DMS114 treated with DMSO at 0.1 percent for 48 hours (cell line): Measurements from ENCODE around the gene RAI14.

ENCODE experiments used
- DNase-seq: peaks from one replicate; lab custom pipeline; 2025; ENCODE audit not compliant: unreplicated experiment; lab: John Stamatoyannopoulos, UW

RAI14 gene

DNA sequence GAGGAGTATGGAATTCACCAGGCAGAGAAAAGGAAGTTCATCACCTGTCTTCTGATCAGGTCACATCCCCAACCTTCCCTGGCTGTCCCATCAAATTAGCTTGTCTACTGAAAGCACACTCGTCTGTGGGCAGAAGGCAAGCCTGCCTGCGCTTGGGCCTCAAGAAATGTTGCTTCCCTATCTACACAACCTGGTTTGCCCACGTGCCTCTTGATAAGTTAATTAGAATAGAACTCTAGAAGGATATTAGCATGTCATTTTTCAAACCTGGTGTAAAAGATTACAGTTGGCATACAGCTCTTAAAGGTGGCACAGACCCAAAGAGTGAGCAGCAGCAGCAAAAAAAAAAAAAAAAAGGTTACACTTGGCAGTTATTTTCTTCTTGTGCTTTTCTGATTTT is 188.0 kb downstream of the RAI14 start:
- DNase-seq = no peak

DNA sequence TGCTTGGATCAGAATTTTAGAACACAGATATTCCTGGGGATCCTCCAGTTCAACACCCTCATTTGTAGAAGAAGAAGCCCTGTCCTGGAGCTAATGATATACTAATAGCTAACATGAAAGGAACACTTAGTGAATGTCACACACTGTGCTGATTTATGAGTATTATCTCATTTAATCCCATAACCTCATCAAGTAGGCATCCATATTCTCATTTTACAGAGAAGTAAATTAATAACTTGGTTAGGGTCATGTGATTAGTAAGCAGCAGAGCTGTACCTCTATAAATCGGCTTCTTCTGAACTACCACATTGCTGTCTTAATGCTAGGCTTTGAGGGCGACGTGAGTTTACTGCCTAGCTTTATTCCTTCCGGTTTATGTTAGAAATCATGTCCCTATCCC is 188.9 kb downstream of the RAI14 start:
- DNase-seq = no peak

DNA sequence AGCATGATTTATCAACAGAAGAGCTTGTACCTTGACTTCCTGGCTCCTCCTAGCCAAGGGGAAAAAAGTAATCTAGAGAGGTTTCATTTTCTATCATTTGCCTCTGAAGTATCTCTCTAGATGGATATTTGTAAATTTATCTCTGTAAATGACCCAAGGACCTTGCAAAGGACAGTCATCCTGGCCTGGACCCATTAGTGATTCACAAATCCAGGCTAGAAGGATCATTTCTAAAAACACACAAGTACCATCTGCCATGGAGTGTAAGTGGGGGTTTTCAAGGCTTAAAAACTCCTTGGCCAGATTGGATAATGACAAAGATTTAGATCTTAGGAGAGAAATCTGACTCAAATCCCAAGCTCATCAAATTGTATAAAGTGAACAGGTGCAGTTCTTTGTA is 190.9 kb downstream of the RAI14 start:
- no peak for DNase-seq

DNA sequence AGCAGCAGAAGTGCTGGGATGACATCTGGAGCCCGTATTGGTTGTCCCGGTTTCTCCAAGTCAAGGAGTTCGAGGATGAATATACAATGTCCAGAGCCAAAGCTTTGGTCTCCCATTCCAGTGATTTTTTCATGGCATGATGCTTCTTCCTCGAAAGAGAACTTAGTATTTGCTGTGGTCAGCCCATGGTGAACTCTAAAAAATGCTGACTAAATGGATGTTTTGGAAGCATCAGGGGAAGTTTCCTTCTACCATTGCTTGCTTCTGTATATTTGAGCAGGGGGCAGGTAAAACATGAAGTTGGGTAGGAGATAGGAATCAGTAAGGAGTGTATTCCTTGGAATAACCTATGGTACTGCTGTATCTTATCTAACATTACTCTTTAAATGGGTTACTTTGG is 191.4 kb downstream of the RAI14 start:
- DNase-seq = no peak

DNA sequence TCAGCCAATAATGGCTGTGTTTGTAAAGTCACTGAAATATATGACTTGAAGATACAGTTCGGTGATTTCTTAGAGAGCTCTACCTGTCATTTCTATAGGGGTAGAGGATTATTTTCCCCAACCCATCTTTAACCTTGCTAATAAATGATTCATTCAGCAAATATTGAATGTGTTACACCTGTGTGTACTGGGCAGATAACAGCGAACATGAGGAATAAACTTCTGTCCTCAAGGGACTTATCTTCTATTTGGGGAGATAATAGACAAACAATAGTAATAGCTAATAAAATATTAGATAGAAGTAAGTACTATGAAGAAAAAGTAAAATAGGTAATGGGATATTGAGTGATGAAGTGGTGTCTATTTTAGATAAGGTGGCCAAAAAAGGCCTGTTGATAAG is 192.1 kb downstream of the RAI14 start:
- no peak for DNase-seq

DNA sequence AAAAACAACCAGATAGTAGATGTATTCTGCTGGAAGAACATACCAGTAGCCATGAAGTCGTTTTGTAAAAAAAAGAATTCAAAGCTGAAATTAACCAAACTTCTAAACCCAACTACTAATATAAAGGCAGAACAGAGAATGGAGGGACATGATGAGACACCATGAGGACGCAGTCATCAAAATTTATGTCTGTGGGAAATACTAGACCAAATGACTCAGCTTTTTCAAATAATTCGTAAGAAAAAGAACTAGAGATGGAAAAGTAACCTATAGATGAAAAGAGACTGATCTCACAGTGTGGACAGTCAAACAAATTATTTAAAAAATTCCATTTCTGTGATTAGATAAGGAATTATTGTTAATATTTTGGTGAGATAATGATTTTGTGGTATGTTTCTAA is 193.1 kb downstream of the RAI14 start:
- no peak for DNase-seq

DNA sequence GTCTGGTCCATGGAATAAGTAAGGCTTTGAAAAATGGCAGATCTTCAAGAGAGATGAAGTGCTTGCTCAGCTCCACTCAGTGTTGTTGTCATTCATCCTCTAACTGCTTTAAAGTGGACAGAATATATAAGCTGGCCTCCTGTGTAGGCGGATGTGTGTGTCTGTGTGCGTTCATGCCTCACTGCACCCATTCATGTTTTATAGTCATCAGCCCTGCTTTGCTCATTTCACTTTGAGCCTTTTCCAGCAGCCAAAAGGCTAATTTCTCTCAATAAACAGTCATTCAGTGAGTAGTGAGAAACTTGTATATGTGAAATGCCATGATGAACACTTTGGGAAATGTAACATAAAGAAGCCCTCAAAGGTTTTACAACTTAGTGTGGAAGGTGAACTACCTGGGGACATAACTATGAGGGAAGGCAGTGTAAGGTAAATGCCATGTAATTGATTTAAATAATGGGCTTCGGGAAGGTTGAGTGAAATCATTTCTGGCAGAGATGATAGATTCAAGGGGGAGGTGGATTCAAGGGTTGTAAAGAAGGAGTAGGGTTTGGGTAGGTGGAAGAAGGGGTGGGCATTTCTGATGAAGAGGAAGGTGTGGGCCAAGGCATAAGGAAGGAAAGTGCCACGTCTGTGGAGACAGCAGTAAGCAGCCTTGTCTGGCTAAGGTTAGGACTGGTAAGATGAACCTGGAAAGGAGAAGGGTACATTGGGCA is 198.5 kb downstream of the RAI14 start:
- no peak for DNase-seq

DNA sequence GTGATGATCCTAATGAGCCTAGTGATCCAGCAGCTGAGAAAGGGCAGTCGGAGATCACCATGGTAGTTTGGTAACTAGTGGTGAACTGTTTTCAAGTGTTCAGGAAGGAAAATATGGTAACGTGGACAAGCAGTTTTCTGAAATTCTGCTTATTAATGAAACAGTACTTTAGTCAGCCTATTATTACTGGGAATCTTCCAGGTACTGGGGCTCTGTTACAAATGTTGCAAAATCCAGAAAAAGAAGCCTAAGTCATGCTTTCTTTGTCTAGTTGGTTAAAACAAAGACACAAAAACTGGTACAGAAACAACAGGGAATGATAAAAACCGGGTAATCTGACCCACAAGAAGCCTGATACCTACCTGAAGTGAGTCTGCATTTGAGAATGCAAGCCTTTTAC is 201.0 kb downstream of the RAI14 start:
- no peak for DNase-seq

DNA sequence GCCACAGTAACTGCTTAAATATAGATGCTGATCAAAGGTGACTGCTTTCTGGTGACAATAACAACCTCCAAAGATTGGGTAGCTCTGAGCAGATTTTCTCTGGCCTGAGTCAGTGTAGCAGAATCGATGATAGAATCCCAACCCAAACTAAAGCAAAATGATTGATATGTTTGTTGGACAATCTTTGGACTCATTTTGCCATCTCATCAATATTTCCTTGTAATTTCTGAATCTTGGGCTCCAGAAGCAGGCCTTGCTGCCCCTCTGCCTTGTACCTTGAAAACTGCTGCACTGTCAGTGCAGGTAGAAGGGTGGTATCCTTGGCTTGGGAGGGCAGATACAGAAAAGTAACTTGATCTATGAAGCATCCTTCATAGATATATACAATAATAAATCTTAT is 201.8 kb downstream of the RAI14 start:
- no peak for DNase-seq

DNA sequence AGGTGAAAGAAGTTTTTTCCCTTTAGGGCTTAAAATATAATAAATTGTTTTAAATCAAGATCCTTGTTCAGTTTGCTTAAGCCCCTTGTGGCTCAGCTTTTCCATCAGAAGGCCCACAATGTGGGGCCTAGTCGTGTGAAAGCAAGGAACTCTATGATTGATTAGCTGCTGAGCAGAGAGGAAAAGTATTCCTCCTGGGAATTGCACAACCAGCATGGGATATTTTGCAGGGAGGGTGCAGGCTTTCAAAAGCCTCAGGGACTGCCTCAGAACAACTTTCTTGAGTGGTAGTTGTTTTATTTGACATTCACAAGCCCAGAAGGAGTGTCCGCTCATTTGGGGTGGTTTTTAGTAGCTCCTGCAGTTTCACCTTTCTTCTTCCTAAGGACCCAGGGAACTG is 202.7 kb downstream of the RAI14 start:
- no peak for DNase-seq

DNA sequence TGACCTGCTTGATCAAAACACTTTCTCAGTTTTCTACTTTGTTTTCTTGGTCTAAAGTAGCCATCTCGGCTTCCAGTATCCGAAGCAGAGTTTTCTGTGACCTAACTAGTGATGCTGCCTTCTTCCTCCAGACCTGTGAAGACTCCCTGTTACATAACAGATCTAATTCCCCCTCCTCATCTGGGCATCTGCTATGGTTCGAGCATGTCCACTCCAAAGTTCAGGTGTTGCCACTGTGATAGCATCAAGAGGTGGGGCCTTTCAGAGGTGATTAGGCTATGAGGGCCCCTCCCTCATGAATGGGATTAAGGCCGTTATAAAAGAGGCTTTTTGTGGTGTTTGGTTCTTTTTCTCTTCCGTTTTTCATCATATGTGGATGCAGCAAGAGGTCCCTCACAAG is 203.1 kb downstream of the RAI14 start:
- DNase-seq = no peak

DNA sequence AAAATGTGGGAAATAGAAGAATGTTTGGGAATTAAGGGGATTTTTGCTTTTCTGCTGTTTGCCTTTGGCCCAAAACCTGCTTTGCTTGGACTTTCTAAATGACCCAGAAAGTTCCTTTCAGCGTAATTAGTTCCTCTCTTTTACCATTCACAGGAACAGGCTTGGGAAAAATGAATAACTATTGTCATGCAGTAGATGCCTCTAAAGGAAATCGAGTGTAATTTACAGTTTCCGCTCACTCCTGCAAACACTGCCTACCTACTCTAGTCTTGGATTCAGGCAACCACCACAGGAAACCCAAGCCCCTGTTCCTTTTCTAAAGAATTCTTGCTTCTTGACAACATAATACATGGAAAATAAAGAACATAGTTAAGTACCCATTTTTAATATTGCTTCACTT is 207.8 kb downstream of the RAI14 start:
- no peak for DNase-seq

DNA sequence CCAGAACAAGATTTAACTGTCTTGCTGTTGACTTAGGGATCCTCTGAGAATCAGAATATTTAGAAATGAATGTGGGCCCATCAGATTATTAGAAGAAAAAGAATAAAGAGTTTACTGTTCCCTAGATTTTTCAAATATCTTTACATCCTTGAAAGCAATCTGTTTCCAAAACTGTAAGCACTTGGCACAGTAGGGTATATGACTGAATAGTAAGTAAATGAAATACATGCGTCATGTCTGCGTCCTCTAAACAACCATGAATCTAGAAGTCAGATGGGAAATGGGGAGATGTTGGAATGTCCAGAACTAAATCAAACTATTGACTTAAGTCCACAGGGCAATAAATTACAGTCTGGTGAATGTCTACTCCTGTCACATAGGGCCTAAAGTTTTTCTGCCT is 209.0 kb downstream of the RAI14 start:
- DNase-seq = no peak

DNA sequence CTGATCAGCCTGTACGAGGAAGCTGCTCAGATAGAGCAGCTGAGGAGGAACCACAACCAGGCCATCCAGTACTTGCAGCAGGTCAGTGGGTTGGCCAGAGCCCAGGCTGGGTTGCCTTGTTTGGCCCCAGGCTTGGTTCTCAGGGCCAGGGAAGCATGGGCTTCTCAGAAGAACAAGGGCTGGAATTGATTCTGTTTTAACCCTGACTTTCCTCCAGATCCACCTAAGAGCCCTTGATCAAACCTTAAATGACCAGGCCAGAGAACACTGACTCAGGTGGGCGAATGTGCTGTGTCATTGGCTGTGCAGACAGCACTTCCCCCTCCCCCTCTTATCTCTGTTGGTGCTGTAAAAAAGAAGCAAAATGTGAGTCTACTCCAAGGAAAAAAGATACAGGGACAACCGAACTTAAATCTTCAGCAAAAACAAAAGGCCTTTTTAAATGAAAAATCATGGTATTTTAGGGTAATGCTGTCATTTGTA is 210.9 kb downstream of the RAI14 start:
- DNase-seq = no peak

DNA sequence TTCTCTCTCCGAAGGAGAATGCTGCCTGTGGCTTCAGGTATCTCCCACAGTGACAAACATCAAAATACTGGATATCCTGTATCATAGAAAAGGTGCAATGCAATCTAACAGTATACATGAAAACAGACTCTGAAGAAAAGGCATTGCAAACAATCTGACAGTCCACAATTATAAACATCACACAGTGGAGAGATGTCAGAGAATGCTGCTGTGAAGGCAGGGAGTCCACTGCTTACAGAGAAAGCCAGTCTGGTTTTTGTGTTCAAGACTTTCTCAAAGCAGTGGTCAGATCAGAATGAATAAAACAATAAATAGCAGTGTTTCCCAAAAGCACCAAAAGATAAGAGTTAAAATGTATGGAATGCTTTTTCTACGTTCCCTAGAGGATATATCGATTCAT is 211.5 kb downstream of the RAI14 start:
- DNase-seq = no peak

DNA sequence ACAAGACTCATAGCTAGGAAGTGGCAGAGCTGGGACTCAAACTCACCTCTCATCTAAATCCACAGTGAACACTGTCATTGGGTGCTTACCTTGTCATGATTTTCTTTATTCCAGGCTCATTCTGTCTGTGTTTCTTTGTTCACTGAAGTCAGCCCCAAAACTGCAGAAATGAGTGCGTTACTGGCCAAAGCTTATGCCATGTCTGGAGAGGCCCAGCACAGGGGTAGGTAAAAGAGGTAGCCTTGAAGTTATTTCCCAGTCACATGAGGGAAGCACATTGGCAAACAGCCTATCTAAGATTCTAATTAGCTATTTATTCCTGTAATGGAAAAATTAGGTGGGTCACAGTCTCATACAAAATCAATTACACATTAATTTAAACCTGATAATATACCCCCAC is 212.7 kb downstream of the RAI14 start:
- no peak for DNase-seq

DNA sequence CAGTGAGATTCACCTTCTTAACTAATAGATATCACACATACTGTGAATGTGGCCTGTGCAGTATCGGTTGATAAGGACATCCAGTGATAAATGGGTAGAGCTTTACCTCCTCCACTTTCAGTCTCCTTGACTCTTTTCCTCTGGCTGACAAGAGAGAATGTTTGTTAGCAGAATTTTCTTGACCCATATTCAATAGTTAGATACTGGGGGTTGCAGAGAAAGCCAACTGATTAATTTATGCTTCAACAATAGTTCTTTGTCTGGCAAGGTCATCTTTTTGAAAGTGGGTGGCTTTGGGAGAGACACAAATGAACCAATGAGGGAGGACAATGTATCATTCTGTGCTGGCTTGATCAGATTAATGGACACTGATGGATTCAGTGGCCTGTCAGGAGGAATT is 213.1 kb downstream of the RAI14 start:
- no peak for DNase-seq

DNA sequence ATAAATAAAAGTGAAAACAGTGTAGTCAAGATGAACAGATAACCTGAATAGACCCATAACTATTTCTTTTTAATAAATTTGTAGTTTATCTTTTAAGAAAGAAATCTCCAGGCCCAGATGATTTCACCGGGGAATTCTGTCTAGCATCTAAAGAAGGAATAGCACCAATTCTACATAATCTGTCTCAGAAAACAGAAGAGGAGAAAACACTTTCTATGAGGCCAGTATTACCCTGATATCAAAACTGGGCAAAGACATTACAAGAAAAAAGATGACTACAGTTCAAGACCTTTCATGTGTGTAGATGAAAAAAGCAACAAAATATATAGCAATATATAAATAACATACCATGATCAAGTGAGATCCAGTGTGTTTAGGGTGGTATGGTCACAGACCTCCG is 214.3 kb downstream of the RAI14 start:
- DNase-seq = no peak

DNA sequence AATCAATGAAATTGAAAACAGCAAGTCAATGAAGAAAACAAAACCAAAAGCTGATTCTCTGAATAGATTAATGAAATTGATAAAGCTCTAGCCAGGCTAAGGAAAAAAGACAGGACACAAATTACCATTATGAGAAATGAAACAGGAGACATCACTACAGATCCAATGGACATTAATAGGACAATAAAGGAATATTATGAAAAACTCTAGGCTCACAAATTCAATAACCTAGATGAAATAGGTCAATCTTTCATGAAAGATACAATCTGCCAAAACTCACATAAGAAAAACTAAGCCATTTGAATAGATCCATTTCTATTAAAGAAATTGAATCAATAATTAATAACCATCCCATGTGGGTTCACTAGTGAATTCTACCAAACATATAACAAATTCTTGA is 220.1 kb downstream of the RAI14 start:
- no peak for DNase-seq

DNA sequence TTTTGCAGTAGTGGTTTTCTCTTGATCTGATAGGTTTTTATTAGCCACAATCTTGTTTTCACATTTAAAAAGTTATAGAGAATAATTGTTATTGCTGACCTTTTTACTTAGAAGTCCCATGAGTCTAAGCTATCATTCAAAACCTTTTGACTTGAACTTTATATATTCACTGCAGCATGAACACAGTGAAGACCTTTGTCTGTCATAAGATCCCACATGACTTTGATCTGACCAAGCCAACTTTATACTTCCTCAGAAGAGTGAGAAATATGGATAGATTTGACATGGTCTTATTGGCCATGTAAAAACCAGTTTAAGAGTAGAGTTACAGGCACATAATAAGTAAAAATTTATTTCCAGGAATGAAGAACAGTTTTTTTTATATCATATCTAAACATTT is 225.1 kb downstream of the RAI14 start:
- no peak for DNase-seq
